ENCODE results near the gene GPR161.
"Not testable (repeated sequence)": the region's sequence is repeated elsewhere in the genome, so short reads cannot be mapped to it uniquely, and the experiment has no call there.

The GPR161 gene

DNA sequence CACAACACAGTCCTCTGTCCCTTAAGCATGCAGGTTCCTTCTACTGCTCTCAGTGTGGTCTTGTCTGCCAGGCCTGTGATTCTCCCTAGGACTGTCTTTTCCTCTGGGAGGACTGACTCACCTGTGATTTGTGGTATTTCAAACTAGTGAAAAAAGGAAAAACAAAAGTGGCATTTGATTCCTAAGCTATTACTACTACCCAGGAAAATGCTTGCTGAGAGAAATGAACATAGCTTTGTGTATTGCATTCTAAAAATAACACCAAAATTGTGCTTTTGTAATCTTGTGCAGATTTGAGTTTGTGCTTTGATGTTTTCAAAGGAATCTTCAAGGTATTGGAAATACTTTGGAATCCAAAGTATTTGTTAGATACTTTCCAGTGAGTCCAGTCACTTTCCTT is 57.0 kb downstream of the GPR161 start:
- DNase-seq (ENCODE audit: low read depth, low spot score): no peak

DNA sequence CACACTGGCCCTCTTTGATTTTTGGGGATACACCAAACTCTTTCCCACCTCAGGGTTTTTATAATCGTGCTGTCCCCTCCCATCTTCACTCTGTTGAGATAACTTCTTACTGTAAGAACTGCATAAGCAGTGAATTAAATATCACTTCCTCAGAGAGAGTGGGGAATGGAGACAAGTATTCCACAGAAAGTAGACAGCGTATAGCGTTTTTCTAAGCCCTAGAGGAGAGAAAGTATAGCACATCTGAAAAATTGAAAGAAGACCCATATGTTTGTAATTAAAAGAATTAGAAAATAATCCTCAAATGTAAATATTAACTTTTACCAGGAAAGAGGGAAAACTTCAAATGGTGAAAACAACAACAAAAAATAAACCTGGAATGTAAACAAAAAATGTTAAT is 67.3 kb downstream of the GPR161 start:
- no peak for DNase-seq (ENCODE audit: low read depth, low spot score)
- no peak for TF ChIP-seq FOXP2 (optimal IDR thresholded peaks at IDR 0.05; ENCODE audit: control extremely low read depth, extremely low read length, insufficient read depth)
- TF ChIP-seq EZH2 (IDR thresholded peaks at IDR 0.05): no peak
- no peak for TF ChIP-seq POLR2AphosphoS5 (IDR thresholded peaks at IDR 0.05; ENCODE audit: borderline replicate concordance, low read depth, low read length)
- Histone ChIP-seq H3K27ac (no peak overlapping the region), H3K4me3 (no peak overlapping the region), H3K36me3 (ENCODE audit: insufficient read depth, low read length) (peaks cover 29% of the 10 kb centered on the region), H3K9ac (ENCODE audit: insufficient read length) (no peak overlapping the region), H3K9me3 (ENCODE audit: low read depth, low read length) (no peaks in the 10 kb centered on the region)

More for the DNA sequence above, 57.0 kb downstream of the GPR161 start:
- H3K9ac ChIP-seq (ENCODE audit: insufficient read length): no peak overlapping the region
- TF ChIP-seq POLR2AphosphoS5 (IDR thresholded peaks at IDR 0.05; ENCODE audit: borderline replicate concordance, low read depth, low read length) (no peak), FOXP2 (optimal IDR thresholded peaks at IDR 0.05; ENCODE audit: control extremely low read depth, extremely low read length, insufficient read depth) (no peak), EZH2 (IDR thresholded peaks at IDR 0.05) (no peak)
- no peak overlapping the region for H3K4me3 ChIP-seq
- no peaks in the 10 kb centered on the region for H3K9me3 ChIP-seq (ENCODE audit: low read depth, low read length)
- no peak overlapping the region for H3K27ac ChIP-seq
- peaks cover 6% of the 10 kb centered on the region; the same call in 1 of the 2 replicates for H3K36me3 ChIP-seq (ENCODE audit: insufficient read depth, low read length)

DNA sequence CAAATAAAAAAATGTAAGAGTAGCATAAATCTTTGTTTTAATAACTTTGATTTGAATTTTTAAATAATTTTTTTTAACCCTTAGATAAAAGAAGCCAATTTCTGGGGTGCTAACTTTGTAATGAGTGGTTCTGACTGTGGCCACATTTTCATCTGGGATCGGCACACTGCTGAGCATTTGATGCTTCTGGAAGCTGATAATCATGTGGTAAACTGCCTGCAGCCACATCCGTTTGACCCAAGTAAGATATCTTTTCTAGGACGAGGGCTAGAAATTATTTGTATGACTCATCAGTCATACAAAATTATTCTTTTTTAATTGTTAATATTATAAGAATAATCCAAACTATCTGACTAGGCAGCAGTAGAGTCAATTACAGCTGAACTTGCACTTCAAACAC is 71.2 kb downstream of the GPR161 start:
- TF ChIP-seq EZH2 (IDR thresholded peaks at IDR 0.05) (no peak), FOXP2 (optimal IDR thresholded peaks at IDR 0.05; ENCODE audit: control extremely low read depth, extremely low read length, insufficient read depth) (no peak), POLR2AphosphoS5 (IDR thresholded peaks at IDR 0.05; ENCODE audit: borderline replicate concordance, low read depth, low read length) (no peak)
- Histone ChIP-seq H3K9ac (ENCODE audit: insufficient read length) (no peak overlapping the region), H3K27ac (no peak overlapping the region), H3K36me3 (ENCODE audit: insufficient read depth, low read length) (peaks cover 19% of the 10 kb centered on the region), H3K4me3 (no peak overlapping the region), H3K9me3 (ENCODE audit: low read depth, low read length) (no peaks in the 10 kb centered on the region)
- DNase-seq (ENCODE audit: low read depth, low spot score): no peak

DNA sequence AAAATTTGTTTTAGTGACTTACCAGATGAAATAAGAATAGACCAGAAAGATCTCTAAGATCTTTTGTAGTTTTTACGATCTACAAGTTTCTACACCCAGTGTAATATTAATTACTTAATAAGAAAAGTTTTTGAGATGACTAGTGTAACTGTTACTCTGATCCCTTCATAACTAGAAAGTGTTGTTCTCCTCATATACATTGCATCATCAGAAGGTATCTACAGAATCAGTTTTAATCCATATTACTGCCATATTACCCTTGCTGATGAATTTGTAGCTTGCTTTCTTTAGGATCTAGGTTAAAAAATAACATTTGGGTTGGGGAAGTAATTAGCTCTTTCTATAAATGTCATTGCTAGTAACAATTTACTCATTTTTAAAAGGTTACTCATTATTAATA is 72.5 kb downstream of the GPR161 start:
- Histone ChIP-seq H3K27ac (no peak overlapping the region), H3K36me3 (ENCODE audit: insufficient read depth, low read length) (peaks cover 13% of the 10 kb centered on the region), H3K9me3 (ENCODE audit: low read depth, low read length) (no peaks in the 10 kb centered on the region), H3K9ac (ENCODE audit: insufficient read length) (no peak overlapping the region), H3K4me3 (no peak overlapping the region)
- no peak for DNase-seq (ENCODE audit: low read depth, low spot score)
- TF ChIP-seq POLR2AphosphoS5 (IDR thresholded peaks at IDR 0.05; ENCODE audit: borderline replicate concordance, low read depth, low read length) (no peak), EZH2 (IDR thresholded peaks at IDR 0.05) (no peak), FOXP2 (optimal IDR thresholded peaks at IDR 0.05; ENCODE audit: control extremely low read depth, extremely low read length, insufficient read depth) (no peak)

DNA sequence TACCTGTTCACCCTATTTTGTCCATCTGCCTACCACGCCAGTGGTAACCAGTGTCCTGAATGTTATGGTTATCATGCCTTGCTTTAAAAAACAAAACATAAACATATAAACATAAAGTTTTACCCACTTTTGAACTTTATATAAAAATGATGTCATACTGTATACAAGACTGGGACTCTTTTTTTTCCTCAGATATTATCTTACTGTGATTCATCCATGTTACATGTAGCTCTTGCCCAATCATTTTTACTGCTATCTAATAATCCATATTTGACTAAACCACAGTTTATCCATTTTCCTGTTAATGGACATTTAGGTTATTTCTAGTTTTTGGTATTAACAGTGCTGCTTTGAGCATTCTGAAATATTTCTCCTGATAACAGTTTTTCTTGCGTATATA is 78.8 kb downstream of the GPR161 start:
- Histone ChIP-seq H3K36me3 (ENCODE audit: insufficient read depth, low read length) (no peaks in the 10 kb centered on the region), H3K9ac (ENCODE audit: insufficient read length) (no peak overlapping the region), H3K4me3 (no peak overlapping the region), H3K9me3 (ENCODE audit: low read depth, low read length) (no peaks in the 10 kb centered on the region), H3K27ac (no peak overlapping the region)
- no peak for TF ChIP-seq POLR2AphosphoS5 (IDR thresholded peaks at IDR 0.05; ENCODE audit: borderline replicate concordance, low read depth, low read length)
- TF ChIP-seq FOXP2 (optimal IDR thresholded peaks at IDR 0.05; ENCODE audit: control extremely low read depth, extremely low read length, insufficient read depth): no peak
- no peak for TF ChIP-seq EZH2 (IDR thresholded peaks at IDR 0.05)
- DNase-seq (ENCODE audit: low read depth, low spot score): no peak

DNA sequence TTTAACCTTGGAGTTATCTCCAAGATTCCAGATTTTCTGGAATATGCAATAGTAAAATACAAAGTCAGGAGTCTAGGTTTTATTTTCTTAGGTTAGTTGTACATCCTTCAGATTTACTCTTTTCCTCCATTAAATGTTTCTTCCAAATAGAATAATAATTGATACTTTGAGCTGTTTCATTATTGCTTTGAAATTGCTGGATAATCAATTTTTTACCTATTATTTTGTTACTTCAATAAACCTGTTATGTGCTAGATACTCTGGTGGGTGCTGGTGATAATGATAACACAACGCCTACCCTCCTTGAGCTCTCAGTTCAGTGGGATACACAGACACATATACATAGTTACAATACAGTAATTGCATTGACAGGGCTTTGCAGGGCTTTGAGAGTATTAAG is 79.4 kb downstream of the GPR161 start:
- no peak overlapping the region for H3K9ac ChIP-seq (ENCODE audit: insufficient read length)
- no peaks in the 10 kb centered on the region for H3K36me3 ChIP-seq (ENCODE audit: insufficient read depth, low read length)
- TF ChIP-seq FOXP2 (optimal IDR thresholded peaks at IDR 0.05; ENCODE audit: control extremely low read depth, extremely low read length, insufficient read depth): no peak
- TF ChIP-seq EZH2 (IDR thresholded peaks at IDR 0.05): no peak
- no peak for TF ChIP-seq POLR2AphosphoS5 (IDR thresholded peaks at IDR 0.05; ENCODE audit: borderline replicate concordance, low read depth, low read length)

DNA sequence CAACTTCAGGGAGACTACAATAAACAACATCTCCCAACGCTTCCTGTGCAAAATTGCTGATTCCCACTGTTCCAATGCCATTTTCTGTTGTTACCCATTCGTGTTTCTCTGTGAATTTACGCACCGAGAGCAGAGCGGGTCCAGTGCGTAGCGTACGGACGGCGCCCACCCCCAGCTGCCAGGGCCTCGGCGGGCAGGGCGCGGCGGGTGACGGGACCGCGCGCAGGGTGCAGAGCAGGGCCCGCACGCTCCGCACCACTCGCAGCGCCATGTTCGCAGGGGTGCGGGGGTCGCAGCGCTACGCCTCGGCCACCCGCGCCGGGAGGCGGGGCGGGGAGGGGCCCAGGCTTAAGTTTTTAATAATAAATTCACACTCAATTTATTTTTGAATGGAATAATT is 80.6 kb downstream of the GPR161 start:
- not testable (repeated sequence) for DNase-seq (ENCODE audit: low read depth, low spot score); H3K9me3 ChIP-seq (ENCODE audit: low read depth, low read length); H3K27ac ChIP-seq; H3K9ac ChIP-seq (ENCODE audit: insufficient read length); H3K4me3 ChIP-seq; H3K36me3 ChIP-seq (ENCODE audit: insufficient read depth, low read length)

More for the DNA sequence above, 79.4 kb downstream of the GPR161 start:
- Histone ChIP-seq H3K4me3 (no peak overlapping the region), H3K9me3 (ENCODE audit: low read depth, low read length) (no peaks in the 10 kb centered on the region), H3K27ac (no peak overlapping the region)
- DNase-seq (ENCODE audit: low read depth, low spot score): no peak

DNA sequence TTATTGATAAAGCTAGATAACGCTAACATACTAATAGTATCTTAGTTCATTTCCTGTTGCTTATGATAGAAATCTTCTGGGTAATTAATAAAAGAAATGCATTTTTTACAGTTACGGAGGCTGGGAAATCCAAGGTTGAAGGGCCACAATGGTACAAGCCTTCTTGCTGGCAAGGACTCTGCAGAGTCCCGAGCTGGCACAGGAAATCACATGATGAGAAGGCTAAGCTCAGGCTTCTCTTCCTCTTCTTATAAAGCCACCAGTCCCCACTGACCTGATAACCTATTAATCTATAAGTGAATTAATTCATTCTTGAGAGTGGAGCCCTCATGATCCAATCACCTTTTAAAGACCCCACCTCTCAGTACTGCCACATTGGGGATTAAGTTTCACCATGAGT is 82.6 kb downstream of the GPR161 start:
- no peak overlapping the region for H3K9ac ChIP-seq (ENCODE audit: insufficient read length)
- no peak overlapping the region for H3K27ac ChIP-seq
- no peak overlapping the region for H3K4me3 ChIP-seq
- H3K36me3 ChIP-seq (ENCODE audit: insufficient read depth, low read length): no peaks in the 10 kb centered on the region
- H3K9me3 ChIP-seq (ENCODE audit: low read depth, low read length): no peaks in the 10 kb centered on the region
- TF ChIP-seq POLR2AphosphoS5 (IDR thresholded peaks at IDR 0.05; ENCODE audit: borderline replicate concordance, low read depth, low read length) (no peak), FOXP2 (optimal IDR thresholded peaks at IDR 0.05; ENCODE audit: control extremely low read depth, extremely low read length, insufficient read depth) (no peak), EZH2 (IDR thresholded peaks at IDR 0.05) (no peak)
- no peak for DNase-seq (ENCODE audit: low read depth, low spot score)

DNA sequence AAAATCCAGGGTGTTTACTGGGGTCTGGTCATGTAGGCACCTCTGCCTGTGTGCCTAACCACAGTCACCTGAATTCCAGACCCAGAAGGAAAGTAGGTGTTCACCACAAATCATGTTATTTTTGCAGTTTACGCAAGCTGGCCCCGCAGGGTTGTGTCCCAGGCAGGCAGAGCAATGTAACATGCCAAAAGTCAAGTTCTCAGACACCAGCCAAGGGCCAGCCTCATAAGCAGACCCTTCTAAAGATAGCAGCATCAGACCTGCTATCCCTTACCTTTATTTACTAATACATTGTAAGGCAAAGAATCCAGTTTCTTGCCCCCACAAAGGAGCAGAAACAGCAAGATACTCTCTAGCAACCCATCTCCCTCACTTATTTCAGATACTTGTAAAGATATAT is 83.0 kb downstream of the GPR161 start:
- no peak overlapping the region for H3K9ac ChIP-seq (ENCODE audit: insufficient read length)
- TF ChIP-seq FOXP2 (optimal IDR thresholded peaks at IDR 0.05; ENCODE audit: control extremely low read depth, extremely low read length, insufficient read depth) (no peak), POLR2AphosphoS5 (IDR thresholded peaks at IDR 0.05; ENCODE audit: borderline replicate concordance, low read depth, low read length) (no peak), EZH2 (IDR thresholded peaks at IDR 0.05) (no peak)

More for the DNA sequence above, 83.0 kb downstream of the GPR161 start:
- no peak overlapping the region for H3K27ac ChIP-seq
- no peaks in the 10 kb centered on the region for H3K9me3 ChIP-seq (ENCODE audit: low read depth, low read length)
- H3K4me3 ChIP-seq: no peak overlapping the region
- H3K36me3 ChIP-seq (ENCODE audit: insufficient read depth, low read length): no peaks in the 10 kb centered on the region
- DNase-seq (ENCODE audit: low read depth, low spot score): no peak

Measured in SK-N-MC (cell line).